ENCODE data around the gene TMEM130.

The TMEM130 gene

GRCh38 chr7:98830972-98831548 lies 38.8 kb downstream of the TMEM130 start:
- no peak for ATAC-seq (replicated peaks; ENCODE audit: extremely low read depth, poor library complexity, severe bottlenecking)
- Mint-ChIP-seq H3K27ac (ENCODE audit: low read depth) (no peak overlapping the region), H3K27me3 (peaks cover 36% of the 10 kb centered on the region), H3K4me3 (no peak overlapping the region), H3K4me1 (no peaks in the 10 kb centered on the region), H3K36me3 (ENCODE audit: insufficient read depth) (no peaks in the 10 kb centered on the region), H3K9me3 (no peaks in the 10 kb centered on the region)
- DNase-seq (ENCODE audit: low spot score in 2 of 2) = no peak

- Mint-ChIP-seq H3K4me1 (no peaks in the 10 kb centered on the region), H3K36me3 (ENCODE audit: insufficient read depth) (no peaks in the 10 kb centered on the region), H3K4me3 (no peak overlapping the region), H3K27ac (ENCODE audit: low read depth) (no peak overlapping the region), H3K27me3 (peaks cover 37% of the 10 kb centered on the region), H3K9me3 (no peaks in the 10 kb centered on the region)
- no peak for DNase-seq (ENCODE audit: low spot score in 2 of 2)
- no peak for ATAC-seq (replicated peaks; ENCODE audit: extremely low read depth, poor library complexity, severe bottlenecking)
Observed at GRCh38 chr7:98828368-98828767, 41.4 kb downstream of the TMEM130 start.

- no peaks in the 10 kb centered on the region for H3K9me3 Mint-ChIP-seq
- no peaks in the 10 kb centered on the region for H3K4me1 Mint-ChIP-seq
- H3K27me3 Mint-ChIP-seq = peaks cover 37% of the 10 kb centered on the region
- no peak overlapping the region for H3K4me3 Mint-ChIP-seq
- no peak for DNase-seq (ENCODE audit: low spot score in 2 of 2)
- H3K36me3 Mint-ChIP-seq (ENCODE audit: insufficient read depth) = no peaks in the 10 kb centered on the region
- no peak overlapping the region for H3K27ac Mint-ChIP-seq (ENCODE audit: low read depth)
- ATAC-seq (replicated peaks; ENCODE audit: extremely low read depth, poor library complexity, severe bottlenecking) = no peak
Observed at GRCh38 chr7:98827258-98827657, 42.6 kb downstream of the TMEM130 start.

GRCh38 chr7:98826811-98827231 lies 43.0 kb downstream of the TMEM130 start:
- ATAC-seq (replicated peaks; ENCODE audit: extremely low read depth, poor library complexity, severe bottlenecking) = no peak
- no peak overlapping the region for H3K27ac Mint-ChIP-seq (ENCODE audit: low read depth)
- no peaks in the 10 kb centered on the region for H3K4me1 Mint-ChIP-seq
- H3K36me3 Mint-ChIP-seq (ENCODE audit: insufficient read depth) = no peaks in the 10 kb centered on the region
- no peak for DNase-seq (ENCODE audit: low spot score in 2 of 2)
- H3K27me3 Mint-ChIP-seq = peaks cover 37% of the 10 kb centered on the region
- H3K4me3 Mint-ChIP-seq = no peak overlapping the region
- no peaks in the 10 kb centered on the region for H3K9me3 Mint-ChIP-seq

GRCh38 chr7:98826387-98826786 lies 43.4 kb downstream of the TMEM130 start:
- Mint-ChIP-seq H3K4me3 (no peak overlapping the region), H3K27ac (ENCODE audit: low read depth) (no peak overlapping the region), H3K4me1 (no peaks in the 10 kb centered on the region), H3K27me3 (peaks cover 37% of the 10 kb centered on the region), H3K36me3 (ENCODE audit: insufficient read depth) (no peaks in the 10 kb centered on the region), H3K9me3 (no peaks in the 10 kb centered on the region)
- DNase-seq (ENCODE audit: low spot score in 2 of 2) (no peak), ATAC-seq (replicated peaks; ENCODE audit: extremely low read depth, poor library complexity, severe bottlenecking) (no peak)

GRCh38 chr7:98823226-98823625 lies 46.6 kb downstream of the TMEM130 start:
- DNase-seq (ENCODE audit: low spot score in 2 of 2) = no peak
- Mint-ChIP-seq H3K9me3 (no peaks in the 10 kb centered on the region), H3K36me3 (ENCODE audit: insufficient read depth) (no peaks in the 10 kb centered on the region), H3K4me1 (no peaks in the 10 kb centered on the region), H3K27me3 (peaks cover 28% of the 10 kb centered on the region), H3K27ac (ENCODE audit: low read depth) (no peak overlapping the region), H3K4me3 (no peak overlapping the region)
- ATAC-seq (replicated peaks; ENCODE audit: extremely low read depth, poor library complexity, severe bottlenecking) = no peak

- no peaks in the 10 kb centered on the region for H3K36me3 Mint-ChIP-seq (ENCODE audit: insufficient read depth)
- no peak for ATAC-seq (replicated peaks; ENCODE audit: extremely low read depth, poor library complexity, severe bottlenecking)
- H3K4me1 Mint-ChIP-seq = no peaks in the 10 kb centered on the region
- no peak for DNase-seq (ENCODE audit: low spot score in 2 of 2)
- peaks cover 15% of the 10 kb centered on the region for H3K27me3 Mint-ChIP-seq
- H3K9me3 Mint-ChIP-seq = no peaks in the 10 kb centered on the region
- no peak overlapping the region for H3K4me3 Mint-ChIP-seq
- H3K27ac Mint-ChIP-seq (ENCODE audit: low read depth) = no peak overlapping the region
Observed at GRCh38 chr7:98821348-98821747, 48.5 kb downstream of the TMEM130 start.

- DNase-seq (ENCODE audit: low spot score in 2 of 2) = no peak
- ATAC-seq (replicated peaks; ENCODE audit: extremely low read depth, poor library complexity, severe bottlenecking) = no peak
- H3K36me3 Mint-ChIP-seq (ENCODE audit: insufficient read depth) = no peaks in the 10 kb centered on the region
- H3K4me1 Mint-ChIP-seq = no peaks in the 10 kb centered on the region
- H3K27ac Mint-ChIP-seq (ENCODE audit: low read depth) = no peak overlapping the region
- H3K9me3 Mint-ChIP-seq = no peaks in the 10 kb centered on the region
- no peak overlapping the region for H3K4me3 Mint-ChIP-seq
- H3K27me3 Mint-ChIP-seq = peaks cover 12% of the 10 kb centered on the region
Observed at GRCh38 chr7:98816967-98817710, 52.7 kb downstream of the TMEM130 start.

- Mint-ChIP-seq H3K4me3 (no peak overlapping the region), H3K9me3 (no peaks in the 10 kb centered on the region), H3K4me1 (no peaks in the 10 kb centered on the region), H3K27ac (ENCODE audit: low read depth) (no peak overlapping the region), H3K36me3 (ENCODE audit: insufficient read depth) (peaks cover 1% of the 10 kb centered on the region), H3K27me3 (peaks cover 12% of the 10 kb centered on the region)
- DNase-seq (ENCODE audit: low spot score in 2 of 2) = no peak
- ATAC-seq (replicated peaks; ENCODE audit: extremely low read depth, poor library complexity, severe bottlenecking) = no peak
Observed at GRCh38 chr7:98816241-98816640, 53.6 kb downstream of the TMEM130 start.

GRCh38 chr7:98815313-98815712 lies 54.5 kb downstream of the TMEM130 start:
- H3K9me3 Mint-ChIP-seq = no peaks in the 10 kb centered on the region
- peaks cover 12% of the 10 kb centered on the region for H3K27me3 Mint-ChIP-seq
- no peak overlapping the region for H3K27ac Mint-ChIP-seq (ENCODE audit: low read depth)
- H3K4me1 Mint-ChIP-seq = no peaks in the 10 kb centered on the region
- no peak for DNase-seq (ENCODE audit: low spot score in 2 of 2)
- H3K4me3 Mint-ChIP-seq = no peak overlapping the region
- ATAC-seq (replicated peaks; ENCODE audit: extremely low read depth, poor library complexity, severe bottlenecking) = no peak
- peaks cover 7% of the 10 kb centered on the region for H3K36me3 Mint-ChIP-seq (ENCODE audit: insufficient read depth)

GRCh38 chr7:98811299-98811698 lies 58.5 kb downstream of the TMEM130 start:
- H3K27me3 Mint-ChIP-seq = peaks cover 23% of the 10 kb centered on the region
- no peaks in the 10 kb centered on the region for H3K4me1 Mint-ChIP-seq
- H3K36me3 Mint-ChIP-seq (ENCODE audit: insufficient read depth) = peaks cover 7% of the 10 kb centered on the region
- DNase-seq (ENCODE audit: low spot score in 2 of 2) (no peak), ATAC-seq (replicated peaks; ENCODE audit: extremely low read depth, poor library complexity, severe bottlenecking) (no peak)
- H3K4me3 Mint-ChIP-seq = no peak overlapping the region
- no peak overlapping the region for H3K27ac Mint-ChIP-seq (ENCODE audit: low read depth)
- H3K9me3 Mint-ChIP-seq = no peaks in the 10 kb centered on the region

GRCh38 chr7:98810153-98810802 lies 59.5 kb downstream of the TMEM130 start:
- Mint-ChIP-seq H3K9me3 (no peaks in the 10 kb centered on the region), H3K27ac (ENCODE audit: low read depth) (no peak overlapping the region), H3K4me3 (no peak overlapping the region), H3K4me1 (no peaks in the 10 kb centered on the region), H3K36me3 (ENCODE audit: insufficient read depth) (peaks cover 7% of the 10 kb centered on the region), H3K27me3 (peaks cover 23% of the 10 kb centered on the region)
- ATAC-seq (replicated peaks; ENCODE audit: extremely low read depth, poor library complexity, severe bottlenecking) (no peak), DNase-seq (ENCODE audit: low spot score in 2 of 2) (no peak)
